Smooth muscle cell of the brain vasculature (primary cell): ENCODE measurements around the gene NDUFV1.
"Not testable (repeated sequence)": the region's sequence is repeated elsewhere in the genome, so short reads cannot be mapped to it uniquely, and the experiment has no call there.

Experiments used
- DNase-seq: peaks from one replicate; pipeline ENCODE4 v3.0.0-alpha.2; 2012; ENCODE audit warnings: low read depth, low spot score

Gene NDUFV1

GRCh38 chr11:67606492-67607295 is at the start of gene NDUFV1:
NDUFV1 (plus strand) TSS chr11:67606936; CDS start chr11:67607005, 69 bp downstream.
- DNase-seq: peak; percentile 73

GRCh38 chr11:67558084-67558772 is 48.5 kb upstream of the NDUFV1 start:
- no peak for DNase-seq

- DNase-seq: no peak
Observed at GRCh38 chr11:67561971-67562619, 44.6 kb upstream of the NDUFV1 start.

- no peak for DNase-seq
Observed at GRCh38 chr11:67562963-67563704, 43.6 kb upstream of the NDUFV1 start.

- not testable (repeated sequence) for DNase-seq
Observed at GRCh38 chr11:67563705-67564114, 43.0 kb upstream of the NDUFV1 start.

GRCh38 chr11:67564230-67564629 is 42.5 kb upstream of the NDUFV1 start:
- no peak for DNase-seq

- no peak for DNase-seq
Observed at GRCh38 chr11:67571443-67571842, 35.3 kb upstream of the NDUFV1 start.

- no peak for DNase-seq
Observed at GRCh38 chr11:67572305-67572704, 34.4 kb upstream of the NDUFV1 start.

GRCh38 chr11:67572747-67573419 is 33.9 kb upstream of the NDUFV1 start:
- DNase-seq: no peak

GRCh38 chr11:67574938-67575337 is 31.8 kb upstream of the NDUFV1 start:
- no peak for DNase-seq

- no peak for DNase-seq
Observed at GRCh38 chr11:67576735-67577475, 29.8 kb upstream of the NDUFV1 start.

GRCh38 chr11:67577951-67578350 is 28.8 kb upstream of the NDUFV1 start:
- no peak for DNase-seq

- no peak for DNase-seq
Observed at GRCh38 chr11:67581469-67581868, 25.3 kb upstream of the NDUFV1 start.

- no peak for DNase-seq
Observed at GRCh38 chr11:67582011-67582410, 24.7 kb upstream of the NDUFV1 start.

GRCh38 chr11:67583247-67584204 is 23.2 kb upstream of the NDUFV1 start, which contains the start of gene GSTP1:
GSTP1 (plus strand) TSS chr11:67583812; CDS start chr11:67583844, 32 bp downstream.
- DNase-seq: peak; percentile 41

GRCh38 chr11:67584205-67584880 is 22.4 kb upstream of the NDUFV1 start:
- no peak for DNase-seq

- no peak for DNase-seq
Observed at GRCh38 chr11:67584881-67585873, 21.6 kb upstream of the NDUFV1 start.
